ENCODE data around the gene ADGRD2.

ADGRD2 gene

GRCh38 chr9:124456341-124457078 is 6.3 kb downstream of the ADGRD2 start:
- H3K4me3 ChIP-seq (ENCODE audit: low read depth, low read length), result no peak overlapping the region
- no peak for TF ChIP-seq CTCF (IDR thresholded peaks at IDR 0.05; ENCODE audit: borderline replicate concordance, insufficient read depth, low read depth, low read length)

- H3K4me3 ChIP-seq (ENCODE audit: low read depth, low read length), result no peak overlapping the region
Observed at GRCh38 chr9:124457079-124457886, 7.0 kb downstream of the ADGRD2 start.

GRCh38 chr9:124457887-124458431 is 7.7 kb downstream of the ADGRD2 start:
- H3K4me3 ChIP-seq (ENCODE audit: low read depth, low read length), result no peak overlapping the region
- TF ChIP-seq CTCF (IDR thresholded peaks at IDR 0.05; ENCODE audit: borderline replicate concordance, insufficient read depth, low read depth, low read length), result no peak

More at GRCh38 chr9:124457079-124457886, 7.0 kb downstream of the ADGRD2 start:
- TF ChIP-seq CTCF (IDR thresholded peaks at IDR 0.05; ENCODE audit: borderline replicate concordance, insufficient read depth, low read depth, low read length), result no peak

- no peak overlapping the region for H3K4me3 ChIP-seq (ENCODE audit: low read depth, low read length)
- no peak for TF ChIP-seq CTCF (IDR thresholded peaks at IDR 0.05; ENCODE audit: borderline replicate concordance, insufficient read depth, low read depth, low read length)
Observed at GRCh38 chr9:124458441-124458840, 8.2 kb downstream of the ADGRD2 start.

- no peak overlapping the region for H3K4me3 ChIP-seq (ENCODE audit: low read depth, low read length)
- TF ChIP-seq CTCF (IDR thresholded peaks at IDR 0.05; ENCODE audit: borderline replicate concordance, insufficient read depth, low read depth, low read length), result no peak
Observed at GRCh38 chr9:124462739-124463138, 12.5 kb downstream of the ADGRD2 start.

- TF ChIP-seq CTCF (IDR thresholded peaks at IDR 0.05; ENCODE audit: borderline replicate concordance, insufficient read depth, low read depth, low read length), result no peak
- H3K4me3 ChIP-seq (ENCODE audit: low read depth, low read length), result no peak overlapping the region
Observed at GRCh38 chr9:124465736-124466135, 15.5 kb downstream of the ADGRD2 start.

Data from GM12875 (cell line).